K562 (cell line): Measurements from ENCODE around the gene LENEP. TPM values are rescaled to one million over a fixed set of nuclear protein-coding genes. Genes with fewer than 3 reads are reported as not detected.
A peak's percentile ranks its signal among the peaks of the same experiment; 100 is the strongest.

ENCODE experiments used
- CEBPB ChIP-seq: fragments of 450-650 bp; IDR thresholded peaks from 2 replicates; pipeline ENCODE4 v1.6.1; 2016; ENCODE audit warnings: missing genetic modification characterization, missing compliant biosample characterization
- DEAF1 ChIP-seq: fragments of 450-650 bp; formaldehyde crosslinking; IDR thresholded peaks from 2 replicates; pipeline ENCODE4 v1.4.0; 2020; ENCODE audit warnings: mild to moderate bottlenecking, moderate library complexity
- ILF3 ChIP-seq: fragments of 450-650 bp; IDR thresholded peaks from 2 replicates; pipeline ENCODE4 v1.6.1; 2018; ENCODE audit warnings: antibody characterized with exemption, mild to moderate bottlenecking, moderate library complexity, borderline replicate concordance
- KLF1 ChIP-seq: fragments of 450-650 bp; IDR thresholded peaks from 2 replicates; pipeline ENCODE4 v1.6.1; 2016; ENCODE audit warnings: missing genetic modification characterization, missing compliant biosample characterization
- NFYB ChIP-seq: IDR thresholded peaks from 2 replicates; pipeline ENCODE4 v1.6.1; 2011; ENCODE audit warnings: mild to moderate bottlenecking, moderate library complexity; ENCODE audit not compliant: insufficient read length; ENCODE audit errors: extremely low read depth
- NR2C2 ChIP-seq, 2 experiments: fragments of 200-800 bp in 1 of 2; sonication (Bioruptor generic) in 1 of 2; sonication (generic) in 1 of 2; formaldehyde crosslinking in 1 of 2; IDR thresholded peaks; 2 replicates each; pipeline versions ENCODE4 v1.6.1 to v1.8.0; 2016 to 2022; ENCODE audit warnings: mild to moderate bottlenecking in 1 of 2, missing compliant biosample characterization in 1 of 2, missing genetic modification characterization in 1 of 2, missing genetic modification reagents in 1 of 2
- POLR2H ChIP-seq: IDR thresholded peaks from 2 replicates; pipeline ENCODE4 v1.6.1; 2016; ENCODE audit warnings: missing genetic modification characterization, low read depth, mild to moderate bottlenecking, control low read depth, missing compliant biosample characterization, moderate library complexity
- RAD21 ChIP-seq, 2 experiments: fragments of 250-450 bp in 1 of 2; fragments of 450-650 bp in 1 of 2; sonication (Bioruptor Pico) in 1 of 2; formaldehyde crosslinking in 1 of 2; IDR thresholded peaks in 1 of 2; conservative IDR thresholded peaks in 1 of 2; 2 replicates each; pipeline versions ENCODE4 v1.4.0 to v1.8.0; 2020 to 2022; ENCODE audit warnings: mild to moderate bottlenecking in 2 of 2, moderate library complexity in 1 of 2
- RBFOX2 ChIP-seq: fragments of 200-400 bp; formaldehyde crosslinking; IDR thresholded peaks from 2 replicates; pipeline ENCODE4 v1.6.1; 2017; ENCODE audit warnings: low read depth, mild to moderate bottlenecking, low read length, moderate library complexity
- RREB1 ChIP-seq: fragments of 250-450 bp; sonication (Bioruptor Pico); IDR thresholded peaks from 2 replicates; pipeline ENCODE4 v1.4.0; 2020
- SAFB2 ChIP-seq: fragments of 200-400 bp; formaldehyde crosslinking; IDR thresholded peaks from 2 replicates; pipeline ENCODE4 v1.6.1; 2018; ENCODE audit warnings: borderline replicate concordance, low read length, low read depth, moderate library complexity; ENCODE audit not compliant: severe bottlenecking
- SIN3A ChIP-seq, 2 experiments: fragments of 150-350 bp in 1 of 2; IDR thresholded peaks; 2 replicates each; pipeline ENCODE4 v1.6.1; 2011 to 2016; ENCODE audit warnings: borderline replicate concordance in 2 of 2, low read depth in 2 of 2, low read length in 2 of 2, mild to moderate bottlenecking in 2 of 2, moderate library complexity in 2 of 2; ENCODE audit not compliant: control insufficient read depth in 1 of 2
- SREBF2 ChIP-seq: sonication (generic); formaldehyde crosslinking; IDR thresholded peaks from 2 replicates; pipeline ENCODE4 v1.4.0; 2020; ENCODE audit warnings: mild to moderate bottlenecking, missing genetic modification reagents
- ZNF140 ChIP-seq: fragments of 250-450 bp; sonication (Bioruptor Pico); IDR thresholded peaks from 2 replicates; pipeline ENCODE4 v1.8.0; 2021; ENCODE audit warnings: moderate library complexity, mild to moderate bottlenecking, inconsistent platforms
- ZNF217 ChIP-seq: sonication (generic); formaldehyde crosslinking; IDR thresholded peaks from 2 replicates; pipeline ENCODE4 v1.8.0; 2022; ENCODE audit warnings: mild to moderate bottlenecking, missing genetic modification reagents
- ZNF589 ChIP-seq: fragments of 200-800 bp; sonication (Bioruptor generic); IDR thresholded peaks from 2 replicates; pipeline ENCODE4 v1.6.1; 2016; ENCODE audit warnings: low read depth, missing genetic modification characterization, missing compliant biosample characterization
- polyA plus RNA-seq, 8 experiments: library from polyadenylated mRNA; depleted of rRNA in 4 of 8; stranded (reverse) in 5 of 8; unstranded in 3 of 8; fragments of >200 nt; fragmentation: Nextera tagmentation in 2 of 8; fragmentation: Illumina TruSeq in 1 of 8; extraction: Ambion mirVana in 2 of 8; extraction: Trizol in 1 of 8; gene quantifications; 2 replicates each; pipeline versions ENCODE4 v1.2.1 to v1.2.3, GENCODE V29; 2011 to 2014; ENCODE audit warnings: inconsistent platforms in 1 of 8, missing spikeins in 1 of 8
- total RNA-seq, 7 experiments: library from RNA; depleted of rRNA in 6 of 7; stranded (reverse); fragments of >200 nt in 6 of 7; fragmentation: Illumina TruSeq in 2 of 7; extraction: Trizol in 2 of 7; gene quantifications; 2 replicates each; pipeline versions ENCODE4 v1.2.1 to v1.2.3, GENCODE V29; 2011 to 2021; ENCODE audit warnings: low replicate concordance in 1 of 7
- TF ChIP-seq, protein P1 (sequence below), 2 experiments: fragments of 450-650 bp in 1 of 2; sonication (generic) in 1 of 2; formaldehyde crosslinking in 1 of 2; IDR thresholded peaks in 1 of 2; conservative IDR thresholded peaks in 1 of 2; 2 replicates each; pipeline versions ENCODE4 v1.6.1 to v1.8.1; 2016 to 2023; ENCODE audit warnings: mild to moderate bottlenecking in 2 of 2, moderate library complexity in 2 of 2, inconsistent platforms in 1 of 2, missing genetic modification reagents in 1 of 2

Gene LENEP
- total and polyA plus RNA-seq, 9 of the 15 experiments (the other 6 are each of a cell fraction or from before 2014, with no cell fraction given): 0.23 to 0.87 (median 0.67) TPM; not detected in 5

DNA sequence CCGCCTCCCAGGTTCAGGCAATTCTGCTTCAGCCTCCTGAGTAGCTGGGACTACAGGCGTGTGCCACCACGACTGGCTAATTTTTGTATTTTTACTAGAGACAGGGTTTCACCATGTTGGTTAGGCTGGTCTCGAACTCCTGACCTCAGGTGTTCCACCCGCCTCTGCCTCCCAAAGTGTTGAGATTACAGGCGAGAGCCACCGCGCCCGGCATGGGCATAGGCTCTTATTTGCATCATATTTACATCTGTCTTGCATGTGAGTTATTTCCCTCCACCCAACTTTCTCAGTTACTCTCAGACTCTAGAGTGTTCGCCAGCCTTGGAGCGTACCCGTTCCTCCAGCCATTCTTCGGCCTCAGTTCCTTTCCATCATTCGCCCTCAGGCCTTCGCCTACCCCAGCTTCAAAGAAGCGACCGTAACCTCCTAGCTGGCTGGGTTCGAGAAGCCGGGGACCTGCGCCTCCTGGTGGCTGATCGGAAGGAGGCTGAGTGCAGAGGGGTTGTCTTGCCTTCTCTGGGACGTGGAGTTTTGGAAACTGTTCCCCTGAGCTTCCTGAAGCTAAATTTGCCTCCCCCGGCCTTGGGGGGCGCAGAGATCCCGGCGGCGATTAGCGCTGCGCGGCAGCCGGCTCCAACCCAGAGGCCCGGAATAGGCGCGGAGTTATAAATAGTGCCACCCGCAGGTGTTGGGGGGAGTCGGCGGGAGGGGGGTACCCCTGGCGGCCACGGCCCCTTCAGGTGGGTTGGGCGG, 5.6 kb downstream of the LENEP start (continued):
- peak; percentile 63; the same call in 1 of the 2 replicates for TF ChIP-seq DEAF1
- no peak for TF ChIP-seq NR2C2 (CRISPR knock-in tag; IDR thresholded peaks at IDR 0.05)
- peak; percentile 44; the same call in 1 of the 2 replicates for TF ChIP-seq NR2C2 (tag; IDR thresholded peaks at IDR 0.05)
- TF ChIP-seq SAFB2: no peak
- TF ChIP-seq POLR2H (tag): no peak
- peak; percentile 81 to 87 for TF ChIP-seq RAD21 (CRISPR knock-in tag; conservative IDR thresholded peaks at IDR 0.05 in 1 of 2, IDR thresholded peaks at IDR 0.05 in 1 of 2)
- no peak for TF ChIP-seq ILF3
- no peak for TF ChIP-seq RREB1 (CRISPR knock-in tag)
- no peak for TF ChIP-seq KLF1 (tag)
- TF ChIP-seq, protein P1, sequence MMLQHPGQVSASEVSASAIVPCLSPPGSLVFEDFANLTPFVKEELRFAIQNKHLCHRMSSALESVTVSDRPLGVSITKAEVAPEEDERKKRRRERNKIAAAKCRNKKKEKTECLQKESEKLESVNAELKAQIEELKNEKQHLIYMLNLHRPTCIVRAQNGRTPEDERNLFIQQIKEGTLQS (IDR thresholded peaks at IDR 0.05): no peak
- TF ChIP-seq, protein P1 (CRISPR knock-in tag; conservative IDR thresholded peaks at IDR 0.05): no peak
- no peak for TF ChIP-seq CEBPB (tag)
- peak; percentile 72 for TF ChIP-seq RBFOX2
- TF ChIP-seq ZNF217: no peak
- no peak for TF ChIP-seq SREBF2 (CRISPR knock-in tag)
- no peak for TF ChIP-seq NFYB
- no peak for TF ChIP-seq ZNF589 (CRISPR knock-in tag)
- no peak for TF ChIP-seq SIN3A (IDR thresholded peaks at IDR 0.05; ENCODE audit: borderline replicate concordance in 2 of 2, control insufficient read depth in 1 of 2, low read depth in 2 of 2, low read length in 2 of 2)
- TF ChIP-seq ZNF140 (CRISPR knock-in tag): no peak
